Pancreas (tissue), 10 donors: Measurements from ENCODE around the gene LILRA2. TPM values are rescaled to one million over a fixed set of nuclear protein-coding genes. Genes with fewer than 3 reads are reported as not detected.

Source experiments
- ATAC-seq, 4 donors: fragments of 200-7000 bp; cut with Tn5 transposase; one replicate each; pipeline versions ENCODE4 v1.8.0 to v1.9.1; 2020; ENCODE audit warnings: mild to moderate bottlenecking in 4 of 4, moderate library complexity in 4 of 4
- DNase-seq, 6 donors: peaks; one replicate each; pipeline ENCODE4 v3.0.0-alpha.2; 2020
- FAIRE-seq: peaks from 2 replicates; lab custom pipeline; 2012; peaks lifted over from hg19 to GRCh38; lab: Jason Lieb, UNC
- H3K27ac ChIP-seq, 4 donors: fragments of 200-600 bp; sonication (generic); 1 replicate in 3 of 4; 2 replicates in 1 of 4; pipeline versions ENCODE4 v1.5.0 to v1.8.0; 2020
- H3K27me3 ChIP-seq, 4 donors: fragments of 200-600 bp; one replicate each; pipeline ENCODE4 v1.8.0; 2021
- H3K36me3 ChIP-seq, 3 donors: fragments of 200-600 bp; sonication (generic) in 1 of 3; one replicate each; pipeline versions ENCODE4 v1.5.0 to v1.8.0; 2020 to 2021
- H3K4me1 ChIP-seq, 3 donors: fragments of 200-600 bp; one replicate each; pipeline ENCODE4 v1.8.0; 2021
- H3K4me3 ChIP-seq, 4 donors: fragments of 200-600 bp; sonication (generic) in 2 of 4; one replicate each; pipeline versions ENCODE4 v1.5.0 to v1.8.0; 2020 to 2021
- H3K9me3 ChIP-seq, 4 donors: fragments of 200-600 bp; one replicate each; pipeline ENCODE4 v1.8.0; 2021
- WGBS, 2 donors: extraction: QIAGEN DNeasy Blood & Tissue Kit; methylation state at CpG; one replicate each; pipeline ENCODE4 v1.1.7; 2013; 5-methylcytosine and 5-hydroxymethylcytosine counted together
- intact Hi-C, 3 donors: fragments of 100-400 bp; cut with DNase I; formaldehyde crosslinking; loops; one replicate each; pipeline versions ENCODE4 v1.11.1 to v1.14.2; 2022
- polyA plus RNA-seq, 2 donors: library from polyadenylated mRNA; stranded (reverse); fragments of 200-250 nt; gene quantifications; one replicate each; pipeline ENCODE4 v1.2.3, GENCODE V29; 2013
- total RNA-seq, 6 donors: library from RNA; stranded (reverse); fragmentation: NEBNext Ultra II Directional in 4 of 6; extraction: Animal tissue kit (Norgen Biotek cat#: 25700) in 4 of 6; gene quantifications; one replicate each; pipeline versions ENCODE4 v1.2.1 to v1.2.4, GENCODE V29; 2021 to 2023
- TF ChIP-seq, protein P1 (sequence below), 4 donors: fragments of 200-600 bp; sonication (generic) in 3 of 4; IDR thresholded peaks; one replicate each; pipeline versions ENCODE4 v1.5.0 to v1.8.0; 2021; ENCODE audit warnings: antibody characterized with exemption in 4 of 4
- donor health status: healthy with polysubstance abuse.
- donor health status: DM: no; HTN: no; CAD: no; lungs with moderate emphysema.
- donor health status: DM: no; HTN: no; CAD: no.
- donor health status: control.
- donor health status: control.
- donor health status: Bipolar disorder and iron deficiency.
- donor health status: DM: yes; HTN: yes; CAD: no.
- donor health status: DM: no; HTN: no; CAD: no.
- donor health status: DM: no; HTN: no; CAD: no.
- donor health status: DM: yes; HTN: yes; CAD: no.

LILRA2 gene
- total and polyA plus RNA-seq, 8 donors: 0.19 to 4.2 (median 0.47) TPM

- FAIRE-seq (no peak), ATAC-seq (no peak), DNase-seq (no peak)
- TF ChIP-seq, protein P1, sequence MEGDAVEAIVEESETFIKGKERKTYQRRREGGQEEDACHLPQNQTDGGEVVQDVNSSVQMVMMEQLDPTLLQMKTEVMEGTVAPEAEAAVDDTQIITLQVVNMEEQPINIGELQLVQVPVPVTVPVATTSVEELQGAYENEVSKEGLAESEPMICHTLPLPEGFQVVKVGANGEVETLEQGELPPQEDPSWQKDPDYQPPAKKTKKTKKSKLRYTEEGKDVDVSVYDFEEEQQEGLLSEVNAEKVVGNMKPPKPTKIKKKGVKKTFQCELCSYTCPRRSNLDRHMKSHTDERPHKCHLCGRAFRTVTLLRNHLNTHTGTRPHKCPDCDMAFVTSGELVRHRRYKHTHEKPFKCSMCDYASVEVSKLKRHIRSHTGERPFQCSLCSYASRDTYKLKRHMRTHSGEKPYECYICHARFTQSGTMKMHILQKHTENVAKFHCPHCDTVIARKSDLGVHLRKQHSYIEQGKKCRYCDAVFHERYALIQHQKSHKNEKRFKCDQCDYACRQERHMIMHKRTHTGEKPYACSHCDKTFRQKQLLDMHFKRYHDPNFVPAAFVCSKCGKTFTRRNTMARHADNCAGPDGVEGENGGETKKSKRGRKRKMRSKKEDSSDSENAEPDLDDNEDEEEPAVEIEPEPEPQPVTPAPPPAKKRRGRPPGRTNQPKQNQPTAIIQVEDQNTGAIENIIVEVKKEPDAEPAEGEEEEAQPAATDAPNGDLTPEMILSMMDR (IDR thresholded peaks at IDR 0.05): no peak
- Histone ChIP-seq H3K27me3 (peaks cover 0 to 6% (median 0%) of the 10 kb centered on the region in 4 donors), H3K27ac (no peak overlapping the region), H3K9me3 (no peaks in the 10 kb centered on the region), H3K4me3 (no peak overlapping the region), H3K36me3 (no peaks in the 10 kb centered on the region), H3K4me1 (no peaks in the 10 kb centered on the region)
- WGBS, 2 donors: 40 to 65% methylated on average over 8 of the region's 8 CpGs
- intact Hi-C loops: no loop called here
These were observed 40.1 kb upstream of the LILRA2 start for GRCh38 chr19:54533476-54533875.

GRCh38 chr19:54534156-54534555 is 39.4 kb upstream of the LILRA2 start:
- ATAC-seq (no peak), FAIRE-seq (no peak), DNase-seq (no peak)
- no peak overlapping the region for H3K4me3 ChIP-seq
- intact Hi-C loops: no loop called here
- no peaks in the 10 kb centered on the region for H3K4me1 ChIP-seq
- H3K27me3 ChIP-seq: peaks cover 0 to 5% (median 0%) of the 10 kb centered on the region in 4 donors
- TF ChIP-seq, protein P1 (IDR thresholded peaks at IDR 0.05): no peak
- H3K36me3 ChIP-seq: no peaks in the 10 kb centered on the region
- no peak overlapping the region for H3K27ac ChIP-seq
- H3K9me3 ChIP-seq: no peaks in the 10 kb centered on the region
- WGBS, 2 donors: 35 to 49% methylated on average over 8 of the region's 8 CpGs

DNA sequence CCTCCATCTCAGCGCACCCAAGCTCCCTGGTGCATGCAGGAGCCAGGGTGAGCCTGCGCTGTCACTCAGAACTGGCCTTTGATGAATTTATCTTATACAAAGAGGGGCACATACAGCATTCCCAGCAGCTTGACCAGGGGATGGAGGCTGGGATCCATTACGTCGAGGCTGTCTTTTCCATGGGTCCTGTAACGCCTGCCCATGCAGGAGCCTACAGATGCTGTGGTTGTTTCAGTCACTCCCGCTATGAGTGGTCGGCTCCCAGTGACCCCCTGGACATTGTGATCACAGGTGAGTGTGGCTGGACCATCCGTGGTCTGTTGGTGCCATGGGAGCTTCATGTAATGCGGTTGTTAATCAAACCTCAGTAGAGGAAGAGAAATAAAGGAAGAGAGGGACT is 38.0 kb upstream of the LILRA2 start:
- H3K36me3 ChIP-seq: no peaks in the 10 kb centered on the region
- H3K27me3 ChIP-seq: no peaks in the 10 kb centered on the region
- ATAC-seq: no peak
- FAIRE-seq: no peak
- TF ChIP-seq, protein P1 (IDR thresholded peaks at IDR 0.05): no peak
- H3K4me3 ChIP-seq: no peak overlapping the region
- no peak for DNase-seq
- no peaks in the 10 kb centered on the region for H3K4me1 ChIP-seq
- H3K9me3 ChIP-seq: no peaks in the 10 kb centered on the region
- intact Hi-C loops: no loop called here
- WGBS, 2 donors: 58 to 65% methylated on average over 9 of the region's 9 CpGs
- H3K27ac ChIP-seq: no peak overlapping the region

DNA sequence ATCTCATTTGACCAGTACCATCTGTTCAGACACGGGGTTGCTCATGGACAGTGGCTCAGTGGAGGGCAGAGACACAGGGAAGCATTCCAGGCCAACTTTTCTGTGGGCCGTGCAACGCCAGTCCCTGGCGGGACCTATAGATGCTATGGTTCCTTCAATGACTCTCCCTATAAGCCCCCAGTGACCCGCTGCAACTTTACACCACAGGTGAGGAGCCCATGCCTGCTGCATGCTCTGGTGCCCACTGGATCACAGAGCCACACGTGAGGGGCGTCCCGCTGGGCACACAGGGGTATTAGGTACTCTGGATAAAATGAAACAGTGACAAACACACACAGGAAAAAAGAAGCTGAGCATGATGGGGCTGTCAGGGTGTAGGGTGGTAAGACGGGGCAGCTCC is 36.6 kb upstream of the LILRA2 start:
- Histone ChIP-seq H3K4me1 (no peaks in the 10 kb centered on the region), H3K4me3 (no peak overlapping the region), H3K27ac (no peak overlapping the region), H3K36me3 (no peaks in the 10 kb centered on the region), H3K9me3 (no peaks in the 10 kb centered on the region), H3K27me3 (no peaks in the 10 kb centered on the region)
- no peak for DNase-seq
- 57 to 58% methylated on average over 9 of the region's 9 CpGs for WGBS, 2 donors
- TF ChIP-seq, protein P1 (IDR thresholded peaks at IDR 0.05): no peak
- intact Hi-C loops: no loop called here
- no peak for FAIRE-seq
- ATAC-seq: no peak

DNA sequence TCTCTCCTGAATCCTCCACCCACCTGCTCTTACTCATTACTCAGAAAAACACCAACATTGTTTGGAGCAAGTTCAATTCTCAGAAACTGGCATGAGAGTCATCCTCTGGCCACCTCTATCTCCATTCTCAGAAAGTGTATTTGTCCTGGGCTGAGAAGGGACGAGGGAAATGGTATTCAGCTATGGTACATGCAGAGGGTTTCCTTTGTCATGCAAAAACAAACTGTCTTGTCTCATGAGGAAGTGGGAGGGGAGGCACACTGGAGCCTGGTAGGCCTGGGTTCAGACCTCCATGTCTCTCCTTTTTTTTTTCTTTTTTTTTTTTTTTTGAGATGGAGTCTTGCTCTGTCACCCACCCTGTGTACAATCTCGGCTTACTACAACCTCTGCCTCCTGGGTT is 31.9 kb upstream of the LILRA2 start:
- TF ChIP-seq, protein P1 (IDR thresholded peaks at IDR 0.05): no peak
- no peaks in the 10 kb centered on the region for H3K36me3 ChIP-seq
- H3K4me3 ChIP-seq: no peak overlapping the region
- no peaks in the 10 kb centered on the region for H3K27me3 ChIP-seq
- H3K9me3 ChIP-seq: no peaks in the 10 kb centered on the region
- no peak for DNase-seq
- H3K4me1 ChIP-seq: no peaks in the 10 kb centered on the region
- no peak for FAIRE-seq
- intact Hi-C loops: no loop called here
- WGBS, 2 donors: 26 to 27% methylated on average over 2 of the region's 2 CpGs
- ATAC-seq: no peak
- H3K27ac ChIP-seq: no peak overlapping the region
